Fibroblast of peridontal ligament (primary cell): ENCODE results near the gene SEL1L.
A peak's percentile ranks its signal among the peaks of the same experiment; 100 is the strongest.
"Not testable (repeated sequence)": the region's sequence is repeated elsewhere in the genome, so short reads cannot be mapped to it uniquely, and the experiment has no call there.

ENCODE experiments used
- DNase-seq: peaks from one replicate; pipeline ENCODE4 v3.0.0-alpha.2; 2010; ENCODE audit errors: extremely low read depth

Gene SEL1L

GRCh38 chr14:81447021-81447764 lies 86.5 kb downstream of the SEL1L start:
- peak; percentile 58 for DNase-seq

GRCh38 chr14:81446279-81447007 lies 87.2 kb downstream of the SEL1L start:
- DNase-seq: no peak

GRCh38 chr14:81441626-81442134 lies 92.0 kb downstream of the SEL1L start:
- DNase-seq: no peak

GRCh38 chr14:81440041-81440440 lies 93.6 kb downstream of the SEL1L start:
- no peak for DNase-seq

- DNase-seq: no peak
These were observed 96.4 kb downstream of the SEL1L start for GRCh38 chr14:81437244-81437643.

- peak; percentile 41 for DNase-seq
These were observed 97.1 kb downstream of the SEL1L start for GRCh38 chr14:81436296-81437138.

- peak; percentile 42 for DNase-seq
These were observed 98.0 kb downstream of the SEL1L start for GRCh38 chr14:81435391-81436295.

GRCh38 chr14:81435048-81435390 lies 98.6 kb downstream of the SEL1L start:
- DNase-seq: no peak

- DNase-seq: no peak
These were observed 99.4 kb downstream of the SEL1L start for GRCh38 chr14:81434230-81434629.

- DNase-seq: no peak
These were observed 100.3 kb downstream of the SEL1L start for GRCh38 chr14:81433378-81433777.

GRCh38 chr14:81432219-81432661 lies 101.4 kb downstream of the SEL1L start:
- peak; percentile 45 for DNase-seq

- no peak for DNase-seq
These were observed 103.4 kb downstream of the SEL1L start for GRCh38 chr14:81430235-81430634.

GRCh38 chr14:81429749-81430148 lies 103.9 kb downstream of the SEL1L start:
- not testable (repeated sequence) for DNase-seq

GRCh38 chr14:81429028-81429427 lies 104.6 kb downstream of the SEL1L start:
- DNase-seq: no peak

GRCh38 chr14:81427348-81428058 lies 106.2 kb downstream of the SEL1L start:
- no peak for DNase-seq

GRCh38 chr14:81423504-81423903 lies 110.1 kb downstream of the SEL1L start:
- peak; percentile 26 for DNase-seq
